Hepatocyte (in vitro differentiated cells): ENCODE data around the gene CPLX1. TPM values are rescaled to one million over a fixed set of nuclear protein-coding genes. Genes with fewer than 3 reads are reported as not detected.

Experiments used
- DNase-seq: peaks from one replicate; pipeline ENCODE4 v3.0.0-alpha.2; 2016; ENCODE audit warnings: low spot score
- H2AFZ ChIP-seq: fragments of 200-600 bp; sonication (generic); 2 replicates; pipeline ENCODE4 v1.6.0; 2016; ENCODE audit warnings: antibody characterized with exemption, mild to moderate bottlenecking
- H3K27ac ChIP-seq: fragments of 200-600 bp; sonication (generic); 2 replicates; pipeline ENCODE4 v1.5.1; 2016; ENCODE audit warnings: mild to moderate bottlenecking
- H3K27me3 ChIP-seq: fragments of 200-600 bp; sonication (generic); 2 replicates; pipeline ENCODE4 v1.6.1; 2016
- H3K36me3 ChIP-seq: fragments of 200-600 bp; sonication (generic); replicated peaks from 2 replicates; pipeline ENCODE4 v1.5.1; 2016; ENCODE audit warnings: low read depth; ENCODE audit not compliant: insufficient read depth
- H3K4me1 ChIP-seq: fragments of 200-600 bp; sonication (generic); 2 replicates; pipeline ENCODE4 v1.5.1; 2016; ENCODE audit warnings: mild to moderate bottlenecking, moderate library complexity; ENCODE audit not compliant: insufficient read depth
- H3K4me2 ChIP-seq: fragments of 200-600 bp; sonication (generic); 2 replicates; pipeline ENCODE4 v1.6.0; 2016
- H3K4me3 ChIP-seq: fragments of 200-600 bp; sonication (generic); 2 replicates; pipeline ENCODE4 v1.5.1; 2016; ENCODE audit warnings: mild to moderate bottlenecking
- H3K79me2 ChIP-seq: fragments of 200-600 bp; sonication (generic); 2 replicates; pipeline ENCODE4 v1.6.0; 2017; ENCODE audit warnings: mild to moderate bottlenecking
- H3K9me2 ChIP-seq: fragments of 200-600 bp; sonication (generic); replicated peaks from 2 replicates; pipeline ENCODE4 v1.6.0; 2017; ENCODE audit warnings: mild to moderate bottlenecking; ENCODE audit not compliant: insufficient read depth
- H3K9me3 ChIP-seq: fragments of 200-600 bp; sonication (generic); 2 replicates; pipeline ENCODE4 v1.5.1; 2016; ENCODE audit warnings: low read depth, mild to moderate bottlenecking
- H4K20me1 ChIP-seq: fragments of 200-600 bp; sonication (generic); 2 replicates; pipeline ENCODE4 v1.6.0; 2016; ENCODE audit warnings: mild to moderate bottlenecking; ENCODE audit not compliant: insufficient read depth, poor library complexity, severe bottlenecking
- CTCF ChIP-seq: fragments of 200-600 bp; sonication (generic); IDR thresholded peaks from 2 replicates; pipeline ENCODE4 v1.5.1; 2016; ENCODE audit warnings: antibody characterized with exemption, mild to moderate bottlenecking; ENCODE audit not compliant: poor library complexity
- EZH2 ChIP-seq: fragments of 200-600 bp; sonication (generic); IDR thresholded peaks from 2 replicates; pipeline ENCODE4 v1.6.1; 2016; ENCODE audit warnings: antibody characterized with exemption, mild to moderate bottlenecking, borderline replicate concordance
- EZH2phosphoT487 ChIP-seq: fragments of 200-600 bp; sonication (generic); IDR thresholded peaks from one replicate; pipeline ENCODE4 v1.6.1; 2018; ENCODE audit warnings: antibody characterized with exemption, mild to moderate bottlenecking, low read depth, moderate library complexity; ENCODE audit not compliant: unreplicated experiment, severe bottlenecking
- WGBS: methylation state at CpG from one replicate; pipeline ENCODE4 v1.1.6; 2016; ENCODE audit warnings: low lambda C conversion rate; ENCODE audit errors: missing lambda C conversion rate; 5-methylcytosine and 5-hydroxymethylcytosine counted together
- polyA plus RNA-seq: library from polyadenylated mRNA; unstranded; fragments of >200 nt; fragmentation: Nextera tagmentation; extraction: Ambion mirVana; gene quantifications from 2 replicates; pipeline ENCODE4 v1.2.1, GENCODE V29; 2016
- total RNA-seq: library from RNA; depleted of rRNA; stranded (reverse); fragments of >200 nt; gene quantifications from 2 replicates; pipeline ENCODE4 v1.2.3, GENCODE V29; 2014

CPLX1 gene
- total and polyA plus RNA-seq, 2 experiments from 2014 or later, result 0.30 to 2.0 TPM

DNA sequence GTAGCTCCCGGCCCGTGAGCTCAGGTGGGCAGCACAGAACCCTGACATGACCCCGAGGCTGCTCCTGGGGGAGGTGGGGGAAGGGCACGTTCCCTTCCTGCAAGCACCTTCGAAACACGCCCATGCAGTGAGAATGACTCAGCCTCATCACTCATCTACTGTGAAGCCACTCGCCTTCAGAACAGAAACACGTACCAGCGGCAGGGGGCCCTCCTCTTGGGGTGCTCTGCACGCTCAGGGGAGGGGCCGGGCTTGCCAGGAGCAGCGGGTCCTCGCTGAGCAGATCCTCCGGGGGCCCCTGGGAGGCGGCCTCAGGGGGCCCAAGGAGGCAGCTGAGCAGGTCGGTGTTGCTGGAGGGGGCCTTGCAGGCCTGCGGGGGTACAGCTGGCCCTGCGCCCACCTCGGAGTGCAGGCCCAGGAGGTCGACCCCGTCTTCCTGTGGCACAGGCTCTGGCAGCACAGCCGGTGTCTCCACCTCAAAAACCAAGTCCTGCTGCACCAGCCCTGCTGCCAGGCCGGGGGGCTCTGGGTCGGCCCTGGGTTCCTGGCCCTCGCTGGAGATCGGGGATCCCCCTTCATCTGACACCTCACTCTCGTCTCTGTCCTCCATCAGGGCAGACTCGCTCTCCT, 40.9 kb upstream of the CPLX1 start:
- Histone ChIP-seq H3K4me1 (no peaks in the 10 kb centered on the region), H3K9me2 (no peaks in the 10 kb centered on the region), H3K9me3 (no peaks in the 10 kb centered on the region), H3K27me3 (no peaks in the 10 kb centered on the region), H3K4me2 (no peak overlapping the region), H3K79me2 (no peaks in the 10 kb centered on the region), H3K4me3 (no peak overlapping the region), H3K36me3 (no peaks in the 10 kb centered on the region), H4K20me1 (no peaks in the 10 kb centered on the region), H3K27ac (no peak overlapping the region), H2AFZ (no peak overlapping the region)
- no peak for TF ChIP-seq CTCF
- no peak for TF ChIP-seq EZH2
- TF ChIP-seq EZH2phosphoT487, result no peak
- WGBS, result 92% methylated on average over 24 of the region's 28 CpGs
- no peak for DNase-seq

- Histone ChIP-seq H2AFZ (no peak overlapping the region), H3K36me3 (no peaks in the 10 kb centered on the region), H3K4me2 (no peak overlapping the region), H4K20me1 (no peaks in the 10 kb centered on the region), H3K4me1 (no peaks in the 10 kb centered on the region), H3K27ac (no peak overlapping the region), H3K27me3 (no peaks in the 10 kb centered on the region), H3K4me3 (no peak overlapping the region), H3K79me2 (no peaks in the 10 kb centered on the region), H3K9me3 (no peaks in the 10 kb centered on the region), H3K9me2 (no peaks in the 10 kb centered on the region)
- DNase-seq, result no peak
- WGBS, result 97% methylated on average over 24 of the region's 24 CpGs
- TF ChIP-seq CTCF (no peak), EZH2phosphoT487 (no peak)
These were observed 40.3 kb upstream of the CPLX1 start for GRCh38 chr4:866068-866760.

DNA sequence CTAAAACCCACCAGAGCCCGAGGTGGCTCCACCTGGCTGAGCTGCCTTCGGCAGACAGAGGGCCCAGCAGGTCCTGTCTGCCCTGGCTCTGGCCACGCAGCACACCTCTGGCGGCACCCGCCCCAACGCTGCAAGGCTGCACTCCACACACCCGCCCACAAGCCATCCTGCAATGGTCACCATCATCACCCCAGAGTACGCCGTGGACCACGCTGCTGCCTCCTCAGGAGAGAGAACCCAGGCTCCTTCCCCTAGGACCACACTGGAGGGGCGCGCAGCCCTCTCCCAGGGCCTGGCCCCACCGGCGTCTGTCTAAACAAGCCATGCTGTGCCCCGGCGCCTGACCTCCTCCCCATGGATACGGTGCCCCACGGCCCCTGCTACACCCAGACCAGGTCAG, 39.6 kb upstream of the CPLX1 start:
- H3K36me3 ChIP-seq, result no peaks in the 10 kb centered on the region
- H3K79me2 ChIP-seq, result no peaks in the 10 kb centered on the region
- H2AFZ ChIP-seq, result no peak overlapping the region
- H3K4me1 ChIP-seq, result no peaks in the 10 kb centered on the region
- no peak overlapping the region for H3K4me2 ChIP-seq
- H3K27me3 ChIP-seq, result no peaks in the 10 kb centered on the region
- DNase-seq, result no peak
- WGBS, result 95% methylated on average over 18 of the region's 18 CpGs
- H3K9me2 ChIP-seq, result no peaks in the 10 kb centered on the region
- H3K4me3 ChIP-seq, result no peak overlapping the region
- TF ChIP-seq CTCF (no peak), EZH2phosphoT487 (no peak), EZH2 (no peak)
- no peaks in the 10 kb centered on the region for H4K20me1 ChIP-seq
- H3K27ac ChIP-seq, result no peak overlapping the region
- no peaks in the 10 kb centered on the region for H3K9me3 ChIP-seq
